SU-DHL-6 (cell line): ENCODE measurements around the gene GABBR2.

ENCODE experiments used
- H2AFZ ChIP-seq: fragments of 200-600 bp; sonication (generic); 2 replicates; pipeline ENCODE4 v1.6.1; 2014; ENCODE audit warnings: low read depth, mild to moderate bottlenecking, moderate library complexity, mixed read lengths, antibody characterized with exemption, low read length; ENCODE audit not compliant: severe bottlenecking
- H3F3A ChIP-seq: fragments of 200-600 bp; shearing (Covaris generic); 2 replicates; pipeline ENCODE4 v1.6.0; 2016; ENCODE audit warnings: antibody characterized with exemption, mild to moderate bottlenecking; ENCODE audit not compliant: insufficient read depth
- H3K27ac ChIP-seq: fragments of 200-600 bp; sonication (generic); 2 replicates; pipeline ENCODE4 v1.5.1; 2016; ENCODE audit warnings: low read depth, mild to moderate bottlenecking, low read length, moderate library complexity, mixed read lengths
- H3K27me3 ChIP-seq: fragments of 200-600 bp; sonication (generic), shearing (Covaris generic); 2 replicates; pipeline ENCODE4 v1.6.0; 2014; ENCODE audit warnings: mild to moderate bottlenecking, low read length
- H3K36me3 ChIP-seq: fragments of 200-600 bp; sonication (generic); 2 replicates; pipeline ENCODE4 v1.6.1; 2014; ENCODE audit warnings: mild to moderate bottlenecking, low read length, mixed read lengths
- H3K4me2 ChIP-seq: fragments of 300-600, 200-600 bp; shearing (Covaris generic), sonication (generic); 2 replicates; pipeline ENCODE4 v1.6.0; 2014; ENCODE audit warnings: low read length, low read depth, mild to moderate bottlenecking; ENCODE audit not compliant: poor library complexity, severe bottlenecking
- H3K4me3 ChIP-seq: fragments of 200-600 bp; sonication (generic); 2 replicates; pipeline ENCODE4 v1.5.1; 2014; ENCODE audit warnings: antibody characterized with exemption, low read length, mild to moderate bottlenecking, mixed read lengths; ENCODE audit not compliant: insufficient read depth, poor library complexity, severe bottlenecking
- H3K79me2 ChIP-seq: fragments of 200-600 bp; sonication (generic); 2 replicates; pipeline ENCODE4 v1.6.1; 2014; ENCODE audit warnings: mild to moderate bottlenecking, low read length, moderate library complexity; ENCODE audit not compliant: insufficient read depth
- H3K9ac ChIP-seq: fragments of 200-600 bp; sonication (generic); 2 replicates; pipeline ENCODE4 v1.7.0; 2014; ENCODE audit warnings: mild to moderate bottlenecking, low read length
- H3K9me2 ChIP-seq: fragments of 200-600 bp; sonication (generic); replicated peaks from 2 replicates; pipeline ENCODE4 v1.6.1; 2014; ENCODE audit warnings: low read length; ENCODE audit not compliant: insufficient read depth
- H3K9me3 ChIP-seq: fragments of 200-600 bp; sonication (generic); 2 replicates; pipeline ENCODE4 v1.6.1; 2014; ENCODE audit warnings: low read length, mixed read lengths; ENCODE audit not compliant: insufficient read depth
- H4K20me1 ChIP-seq: fragments of 200-600 bp; sonication (generic); 2 replicates; pipeline ENCODE4 v1.6.1; 2014; ENCODE audit warnings: low read depth, mild to moderate bottlenecking, antibody characterized with exemption, low read length, moderate library complexity, mixed read lengths
- CTCF ChIP-seq: fragments of 200-600 bp; sonication (generic); IDR thresholded peaks from one replicate; pipeline ENCODE4 v1.5.1; 2017; ENCODE audit warnings: antibody characterized with exemption, mild to moderate bottlenecking, low read length, moderate library complexity; ENCODE audit not compliant: insufficient read depth, poor library complexity, severe bottlenecking
- EZH2phosphoT487 ChIP-seq: fragments of 200-600 bp; sonication (generic), shearing (Covaris generic); conservative IDR thresholded peaks from 2 replicates; pipeline ENCODE4 v1.6.1; 2018; ENCODE audit warnings: mild to moderate bottlenecking, antibody characterized with exemption, low read length, moderate library complexity, mixed read lengths

The GABBR2 gene

GRCh38 chr9:98253565-98253964 is 455.2 kb downstream of the GABBR2 start:
- Histone ChIP-seq H3K9ac (no peak overlapping the region), H3K27ac (no peak overlapping the region), H3K4me2 (no peak overlapping the region)

DNA sequence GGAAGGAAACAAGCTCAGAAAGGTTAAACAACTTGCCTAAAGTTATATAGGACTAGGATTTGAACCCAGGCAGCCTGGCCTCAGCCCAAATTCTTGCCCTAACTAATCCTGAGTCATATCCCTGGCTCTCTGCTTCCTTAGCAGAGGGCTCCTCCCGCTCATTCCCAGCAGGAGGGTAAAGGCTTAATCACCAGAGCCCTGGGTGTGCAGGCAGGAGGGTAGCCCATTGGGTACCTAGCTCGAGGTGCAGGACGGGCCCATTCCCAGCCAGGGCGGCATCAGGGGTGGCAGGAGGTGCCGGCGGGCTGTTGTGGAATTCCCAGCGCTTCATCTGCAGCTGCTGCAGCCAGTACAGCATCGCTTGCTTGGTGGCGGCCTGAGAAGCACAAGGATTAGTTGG is 457.2 kb downstream of the GABBR2 start:
- no peak overlapping the region for H3K4me2 ChIP-seq
- no peak overlapping the region for H2AFZ ChIP-seq
- H4K20me1 ChIP-seq = no peaks in the 10 kb centered on the region
- H3K36me3 ChIP-seq = no peaks in the 10 kb centered on the region
- no peak overlapping the region for H3K9ac ChIP-seq
- no peaks in the 10 kb centered on the region for H3K27me3 ChIP-seq
- peaks cover 9% of the 10 kb centered on the region for H3F3A ChIP-seq
- no peaks in the 10 kb centered on the region for H3K9me3 ChIP-seq
- H3K27ac ChIP-seq = no peak overlapping the region
- H3K79me2 ChIP-seq = no peaks in the 10 kb centered on the region
- H3K9me2 ChIP-seq = no peaks in the 10 kb centered on the region
- H3K4me3 ChIP-seq = no peak overlapping the region
- TF ChIP-seq CTCF (no peak), EZH2phosphoT487 (no peak)

More at GRCh38 chr9:98253565-98253964, 455.2 kb downstream of the GABBR2 start:
- Histone ChIP-seq H3K27me3 (no peaks in the 10 kb centered on the region), H3K36me3 (no peaks in the 10 kb centered on the region), H3K9me3 (no peaks in the 10 kb centered on the region), H3K4me3 (no peak overlapping the region), H2AFZ (no peak overlapping the region), H4K20me1 (no peaks in the 10 kb centered on the region), H3F3A (peaks cover 13% of the 10 kb centered on the region), H3K9me2 (no peaks in the 10 kb centered on the region), H3K79me2 (no peaks in the 10 kb centered on the region)
- no peak for TF ChIP-seq CTCF
- no peak for TF ChIP-seq EZH2phosphoT487

GRCh38 chr9:98249771-98250170 is 459.0 kb downstream of the GABBR2 start:
- H3K4me3 ChIP-seq = no peak overlapping the region
- H3K9me3 ChIP-seq = no peaks in the 10 kb centered on the region
- no peak overlapping the region for H3K4me2 ChIP-seq
- H3K27ac ChIP-seq = no peak overlapping the region
- H3K9ac ChIP-seq = no peak overlapping the region
- no peaks in the 10 kb centered on the region for H3K27me3 ChIP-seq
- no peak for TF ChIP-seq CTCF
- TF ChIP-seq EZH2phosphoT487 = no peak
- no peaks in the 10 kb centered on the region for H3K79me2 ChIP-seq
- no peaks in the 10 kb centered on the region for H3K9me2 ChIP-seq
- H3K36me3 ChIP-seq = no peaks in the 10 kb centered on the region
- H2AFZ ChIP-seq = no peak overlapping the region
- H4K20me1 ChIP-seq = no peaks in the 10 kb centered on the region
- H3F3A ChIP-seq = no peaks in the 10 kb centered on the region
